ENCODE measurements around the gene EDDM3A. TPM values are rescaled to one million over a fixed set of nuclear protein-coding genes. Genes with fewer than 3 reads are reported as not detected.

The EDDM3A gene
- total RNA-seq, 3 donors from 2014 or later, result not detected

DNA sequence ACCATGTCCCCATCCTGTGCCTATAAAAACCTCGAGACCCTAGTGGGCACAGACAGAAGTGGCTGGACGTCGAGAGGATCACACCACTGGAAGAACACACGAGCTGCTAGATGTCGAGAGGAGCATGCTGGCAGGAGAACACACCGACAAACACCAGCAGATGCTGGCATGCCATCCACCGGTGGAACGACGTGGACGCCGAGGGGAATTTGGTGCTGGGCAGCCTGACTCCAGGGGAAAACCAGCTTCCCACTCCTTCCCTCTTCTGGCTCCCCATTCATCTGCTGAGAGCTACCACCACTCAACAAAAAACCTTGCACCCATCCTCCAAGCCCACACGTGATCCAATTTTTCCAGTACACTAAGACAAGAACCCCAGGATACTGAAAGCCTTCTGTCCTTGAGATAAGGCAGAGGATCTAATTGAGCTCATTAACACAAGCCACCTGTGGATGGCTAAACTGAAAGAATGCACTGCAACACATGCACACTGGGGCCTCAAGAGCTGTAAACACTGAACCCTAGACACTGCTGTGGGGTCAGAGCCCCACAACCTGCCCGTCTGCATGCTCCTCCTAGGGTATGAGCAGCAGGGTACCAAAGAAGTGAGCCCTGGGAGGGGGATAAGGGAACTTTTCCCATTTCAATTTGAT, 44.9 kb downstream of the EDDM3A start:
- TF ChIP-seq, protein P1, sequence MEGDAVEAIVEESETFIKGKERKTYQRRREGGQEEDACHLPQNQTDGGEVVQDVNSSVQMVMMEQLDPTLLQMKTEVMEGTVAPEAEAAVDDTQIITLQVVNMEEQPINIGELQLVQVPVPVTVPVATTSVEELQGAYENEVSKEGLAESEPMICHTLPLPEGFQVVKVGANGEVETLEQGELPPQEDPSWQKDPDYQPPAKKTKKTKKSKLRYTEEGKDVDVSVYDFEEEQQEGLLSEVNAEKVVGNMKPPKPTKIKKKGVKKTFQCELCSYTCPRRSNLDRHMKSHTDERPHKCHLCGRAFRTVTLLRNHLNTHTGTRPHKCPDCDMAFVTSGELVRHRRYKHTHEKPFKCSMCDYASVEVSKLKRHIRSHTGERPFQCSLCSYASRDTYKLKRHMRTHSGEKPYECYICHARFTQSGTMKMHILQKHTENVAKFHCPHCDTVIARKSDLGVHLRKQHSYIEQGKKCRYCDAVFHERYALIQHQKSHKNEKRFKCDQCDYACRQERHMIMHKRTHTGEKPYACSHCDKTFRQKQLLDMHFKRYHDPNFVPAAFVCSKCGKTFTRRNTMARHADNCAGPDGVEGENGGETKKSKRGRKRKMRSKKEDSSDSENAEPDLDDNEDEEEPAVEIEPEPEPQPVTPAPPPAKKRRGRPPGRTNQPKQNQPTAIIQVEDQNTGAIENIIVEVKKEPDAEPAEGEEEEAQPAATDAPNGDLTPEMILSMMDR (IDR thresholded peaks at IDR 0.05), result no peak
- intact Hi-C loops (cut with DNase I, micrococcal nuclease), result no loop called here

DNA sequence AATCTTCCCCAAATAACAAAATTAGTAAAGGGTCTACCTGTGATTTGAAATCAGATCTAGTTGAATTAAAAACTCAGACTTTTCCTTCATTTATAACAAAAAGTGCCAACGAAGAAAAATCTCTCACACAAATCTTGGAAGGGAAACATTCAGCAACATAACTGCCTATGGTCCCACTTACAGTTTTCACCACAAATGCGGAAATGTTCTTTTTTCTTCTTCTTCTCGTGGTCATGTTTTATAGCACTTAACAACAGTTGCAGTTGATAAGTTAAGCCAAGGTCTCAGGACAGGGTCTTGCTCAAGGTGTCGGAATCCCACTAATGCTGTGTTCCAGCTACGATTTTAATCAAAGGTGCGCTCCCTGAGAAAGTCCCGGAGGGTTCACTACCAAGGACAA, 45.5 kb downstream of the EDDM3A start:
- H3K4me1 ChIP-seq (ENCODE audit: low read depth), result peaks cover 3% of the 10 kb centered on the region
- no peak overlapping the region for H3K4me3 ChIP-seq
- no peaks in the 10 kb centered on the region for H3K9me3 ChIP-seq
- DNase-seq, result no peak
- intact Hi-C loops (cut with DNase I, micrococcal nuclease), result no loop called here
- ATAC-seq, result no peak
- TF ChIP-seq, protein P1 (IDR thresholded peaks at IDR 0.05), result no peak
- H3K36me3 ChIP-seq (ENCODE audit: low read depth), result no peaks in the 10 kb centered on the region

More for the DNA sequence above, 44.9 kb downstream of the EDDM3A start:
- Histone ChIP-seq H3K9me3 (no peaks in the 10 kb centered on the region), H3K36me3 (ENCODE audit: low read depth) (no peaks in the 10 kb centered on the region), H3K4me3 (no peak overlapping the region), H3K4me1 (ENCODE audit: low read depth) (peaks cover 3% of the 10 kb centered on the region)
- DNase-seq (no peak), ATAC-seq (no peak)

DNA sequence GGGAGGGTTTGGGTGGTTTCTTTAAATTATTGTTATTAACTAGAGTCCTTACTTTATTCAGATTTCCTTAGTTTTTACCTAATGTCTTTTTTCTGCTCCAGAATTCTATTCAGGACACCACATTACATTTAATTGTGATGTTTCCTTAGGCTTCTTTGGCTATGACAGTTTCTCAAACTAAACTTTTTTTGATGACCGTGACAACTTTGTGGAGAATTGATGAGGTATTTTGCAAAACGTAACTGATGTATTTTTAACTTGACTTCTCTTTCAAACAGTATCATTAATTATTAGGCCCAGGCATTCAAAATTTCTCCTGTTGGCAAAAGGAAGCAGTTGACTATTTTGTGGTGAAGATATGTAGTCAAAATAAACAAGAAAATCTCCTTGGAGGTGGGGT, 45.9 kb downstream of the EDDM3A start:
- DNase-seq, result no peak
- Histone ChIP-seq H3K9me3 (no peaks in the 10 kb centered on the region), H3K4me3 (no peak overlapping the region), H3K36me3 (ENCODE audit: low read depth) (no peaks in the 10 kb centered on the region), H3K4me1 (ENCODE audit: low read depth) (peaks cover 3% of the 10 kb centered on the region)
- no peak for ATAC-seq
- TF ChIP-seq, protein P1 (IDR thresholded peaks at IDR 0.05), result no peak
- intact Hi-C loops (cut with DNase I, micrococcal nuclease), result no loop called here

DNA sequence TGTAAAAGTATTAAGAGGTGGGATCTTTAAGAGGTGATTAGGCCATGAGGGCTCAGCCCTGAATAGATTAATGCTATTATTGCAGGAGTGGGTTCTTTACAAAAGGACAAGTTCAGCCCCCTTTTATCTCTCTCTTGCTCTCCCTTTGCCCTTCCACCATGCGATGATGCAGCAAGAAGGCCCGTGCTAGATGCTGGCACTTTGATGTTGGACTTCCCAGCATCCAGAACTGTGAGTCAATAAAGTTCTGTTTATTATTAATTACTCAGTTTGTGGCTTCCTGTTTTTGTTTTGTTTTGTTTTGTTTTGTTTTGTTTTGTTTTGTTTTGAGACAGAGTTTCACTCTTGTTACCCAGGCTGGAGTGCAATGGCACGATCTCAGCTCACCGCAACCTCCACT, 46.9 kb downstream of the EDDM3A start:
- H3K36me3 ChIP-seq (ENCODE audit: low read depth), result no peaks in the 10 kb centered on the region
- no peaks in the 10 kb centered on the region for H3K9me3 ChIP-seq
- ATAC-seq (no peak), DNase-seq (no peak)
- peaks cover 3% of the 10 kb centered on the region for H3K4me1 ChIP-seq (ENCODE audit: low read depth)
- intact Hi-C loops (cut with DNase I, micrococcal nuclease), result no loop called here
- H3K4me3 ChIP-seq, result no peak overlapping the region
- TF ChIP-seq, protein P1 (IDR thresholded peaks at IDR 0.05), result no peak

DNA sequence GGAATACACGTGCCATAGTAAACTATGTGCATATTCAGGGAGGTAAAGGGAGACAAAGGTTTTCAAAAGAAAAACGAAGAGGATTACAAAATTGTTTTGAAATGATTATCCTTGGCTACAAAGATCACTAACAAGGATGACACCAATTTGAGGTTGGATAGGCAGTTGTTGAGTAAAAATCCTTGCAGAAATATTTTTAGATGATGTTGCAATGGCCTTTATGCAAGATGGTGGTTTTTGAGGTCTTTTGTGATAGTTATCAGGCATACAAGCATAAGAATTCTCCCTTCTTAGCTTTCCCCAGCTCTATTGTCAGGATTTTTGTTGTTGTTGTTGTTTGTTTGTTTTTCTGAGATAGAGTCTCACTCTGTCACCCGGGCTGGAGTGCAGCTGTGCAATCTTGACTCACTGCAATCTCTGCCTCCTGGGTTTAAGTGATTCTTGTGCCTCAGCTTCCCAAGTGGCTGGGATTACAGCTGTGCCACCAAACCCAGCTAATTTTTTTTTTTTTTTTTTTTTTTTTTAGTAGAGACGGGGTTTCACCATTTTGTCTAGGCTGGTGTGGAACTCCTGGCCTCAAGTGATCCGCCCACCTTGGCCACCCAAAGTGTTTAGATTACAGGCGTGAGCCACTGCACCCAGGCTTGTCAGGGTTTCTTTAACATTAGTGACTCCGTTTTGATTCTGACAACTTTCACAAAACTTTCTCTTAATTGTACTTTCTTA, 49.1 kb downstream of the EDDM3A start:
- DNase-seq, result no peak
- TF ChIP-seq, protein P1 (IDR thresholded peaks at IDR 0.05), result no peak

More for the DNA sequence above, 49.1 kb downstream of the EDDM3A start:
- no peak for ATAC-seq
- Histone ChIP-seq H3K36me3 (ENCODE audit: low read depth) (no peaks in the 10 kb centered on the region), H3K4me3 (no peak overlapping the region), H3K9me3 (no peaks in the 10 kb centered on the region), H3K4me1 (ENCODE audit: low read depth) (no peaks in the 10 kb centered on the region)
- intact Hi-C loops (cut with DNase I, micrococcal nuclease), result no loop called here

Data from mucosa of descending colon (tissue), 3 donors.